Stimulated activated CD4-positive, alpha-beta T cell treated with anti-CD3 and anti-CD28 coated beads, Interleukin-1b, Interleukin-23, amount 100 ng/mL, for 4 hours (primary cell): ENCODE data around the gene CSRP2.
A peak's percentile ranks its signal among the peaks of the same experiment; 100 is the strongest.

Source experiments
- DNase-seq, 2 donors: peaks; one replicate each; pipeline ENCODE4 v3.0.0-alpha.2; 2020; ENCODE audit warnings: low read depth in 2 of 2

The CSRP2 gene

DNA sequence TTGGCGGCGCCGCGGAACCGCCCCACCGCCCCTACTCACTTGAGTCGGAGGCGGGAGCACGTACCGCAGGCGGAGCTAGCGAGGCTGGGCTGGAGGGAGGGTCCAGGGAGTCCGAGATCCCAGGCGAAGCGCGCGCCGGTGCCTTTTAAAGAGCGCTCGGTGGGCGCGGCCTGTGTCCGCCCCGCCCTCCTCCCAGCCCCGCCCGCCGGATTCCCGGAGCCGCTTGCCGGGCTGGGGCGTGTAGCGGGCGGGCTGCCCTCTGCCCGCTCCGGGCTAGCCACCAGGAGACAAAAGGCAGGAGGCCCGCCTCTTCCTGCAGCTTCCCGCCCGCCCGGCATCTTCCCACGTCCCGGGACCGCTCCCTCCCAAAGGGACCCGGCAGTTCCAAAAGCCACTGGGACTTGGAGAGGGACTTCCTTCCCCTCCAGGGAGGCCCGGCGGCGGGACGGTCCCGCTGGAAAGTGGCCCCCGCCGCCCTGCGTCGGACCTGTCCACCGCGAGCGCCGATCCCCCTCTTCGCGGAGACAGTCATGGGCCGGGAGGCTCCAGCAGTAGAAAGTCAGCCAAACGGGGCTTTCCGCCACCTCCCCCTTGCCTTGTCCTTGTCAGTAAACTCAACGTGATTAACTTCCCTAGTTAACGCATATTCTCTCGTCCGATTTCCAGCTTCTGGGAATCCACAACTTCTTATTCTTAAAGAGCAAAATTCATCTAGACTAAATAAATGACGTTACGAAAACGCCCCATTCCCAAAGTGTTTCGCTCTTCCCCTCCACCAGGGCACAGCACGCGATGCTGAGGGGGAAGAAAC, at the start of gene CSRP2:
Gene CSRP2 (minus strand): TSS at position 121 of the 811 bp plus-strand sequence. CDS start 12,759 bp downstream, outside the sequence.
- peak; percentile 37 to 60 for DNase-seq

DNA sequence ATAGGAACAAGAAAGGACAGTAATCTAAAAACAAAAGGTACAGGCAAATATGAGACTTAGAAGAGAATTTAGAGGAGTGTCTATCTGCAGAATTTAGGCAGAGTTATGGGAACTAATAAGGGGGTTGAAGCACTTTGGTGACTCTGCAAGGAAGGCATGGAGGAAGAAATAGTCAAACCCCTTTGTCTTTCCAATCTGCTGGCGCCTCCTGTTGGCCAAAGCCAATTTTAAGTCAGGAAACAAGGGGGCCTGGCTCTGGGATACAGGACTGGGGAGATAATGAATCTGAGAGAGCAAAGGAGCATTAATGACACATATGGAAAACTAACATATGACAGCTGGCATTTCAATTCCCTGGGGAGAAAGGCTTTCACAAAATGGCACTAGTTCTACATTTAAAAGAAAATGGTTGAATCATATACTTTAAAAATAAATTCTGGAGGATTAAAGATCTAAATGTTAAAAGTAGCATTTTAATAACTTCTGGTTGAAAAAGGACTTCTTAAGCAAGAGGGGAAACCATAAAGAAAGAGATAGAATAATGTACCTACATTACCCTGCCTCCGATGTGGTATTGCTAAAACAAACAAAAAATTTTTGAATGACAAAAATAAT, 48.5 kb upstream of the CSRP2 start:
- DNase-seq, result peak; percentile 4 to 11

- no peak for DNase-seq
These were observed 46.3 kb upstream of the CSRP2 start for GRCh38 chr12:76925135-76925534.

GRCh38 chr12:76922866-76923265, 44.0 kb upstream of the CSRP2 start:
- no peak for DNase-seq

DNA sequence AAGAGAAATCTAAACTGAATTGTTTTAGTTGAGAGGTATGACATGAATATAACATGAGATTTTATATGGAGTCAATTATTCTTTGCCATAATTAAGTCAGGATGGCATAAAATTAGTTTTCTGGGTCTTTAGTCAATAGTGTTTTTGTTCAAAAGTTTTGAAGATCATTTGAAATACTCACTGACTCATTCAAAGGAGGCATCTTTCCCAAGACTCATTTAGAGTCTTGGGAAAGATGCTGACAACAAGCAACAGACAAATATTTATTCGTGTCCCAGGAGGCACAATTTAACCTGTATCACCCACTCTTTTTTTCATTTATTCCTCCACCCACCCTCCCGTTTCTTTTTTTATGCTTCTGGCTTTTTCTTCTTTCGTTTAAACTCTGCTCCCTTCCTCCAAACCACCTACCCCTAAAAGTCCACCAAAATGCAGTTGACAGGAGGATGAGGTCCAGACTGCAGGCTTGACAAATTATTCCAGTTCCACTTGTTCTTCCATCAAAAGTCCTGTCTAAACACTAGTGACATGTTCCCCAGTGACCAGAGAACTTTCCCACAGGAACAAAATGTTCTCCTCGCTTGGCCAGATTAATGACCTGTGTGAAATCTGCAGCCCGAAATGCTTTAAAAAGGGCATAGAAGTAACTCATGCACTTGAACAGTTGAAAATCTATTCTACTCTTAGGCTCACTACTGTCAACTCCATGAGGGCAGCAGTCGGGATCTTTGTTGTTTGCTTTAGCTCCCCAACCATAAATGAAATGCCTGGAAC, 43.3 kb upstream of the CSRP2 start:
- no peak for DNase-seq

DNA sequence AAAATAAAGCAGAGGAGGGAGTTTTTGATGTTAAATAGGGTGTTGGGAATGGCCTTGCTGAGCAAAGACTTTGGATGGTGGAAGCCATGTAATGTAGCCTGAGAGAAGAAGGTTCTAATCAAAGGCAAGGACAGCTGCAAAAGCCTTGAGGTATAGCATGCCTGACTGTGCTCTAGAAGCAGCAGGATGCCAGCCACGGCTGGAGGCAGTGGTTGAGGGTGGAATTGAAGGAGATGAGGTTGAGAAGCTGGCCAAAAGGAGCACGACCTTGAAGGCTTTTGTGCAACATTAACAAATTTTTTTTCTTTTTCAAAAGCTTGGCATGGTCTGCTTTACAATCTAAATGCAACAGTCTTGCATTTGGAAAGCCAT, 42.3 kb upstream of the CSRP2 start:
- no peak for DNase-seq

DNA sequence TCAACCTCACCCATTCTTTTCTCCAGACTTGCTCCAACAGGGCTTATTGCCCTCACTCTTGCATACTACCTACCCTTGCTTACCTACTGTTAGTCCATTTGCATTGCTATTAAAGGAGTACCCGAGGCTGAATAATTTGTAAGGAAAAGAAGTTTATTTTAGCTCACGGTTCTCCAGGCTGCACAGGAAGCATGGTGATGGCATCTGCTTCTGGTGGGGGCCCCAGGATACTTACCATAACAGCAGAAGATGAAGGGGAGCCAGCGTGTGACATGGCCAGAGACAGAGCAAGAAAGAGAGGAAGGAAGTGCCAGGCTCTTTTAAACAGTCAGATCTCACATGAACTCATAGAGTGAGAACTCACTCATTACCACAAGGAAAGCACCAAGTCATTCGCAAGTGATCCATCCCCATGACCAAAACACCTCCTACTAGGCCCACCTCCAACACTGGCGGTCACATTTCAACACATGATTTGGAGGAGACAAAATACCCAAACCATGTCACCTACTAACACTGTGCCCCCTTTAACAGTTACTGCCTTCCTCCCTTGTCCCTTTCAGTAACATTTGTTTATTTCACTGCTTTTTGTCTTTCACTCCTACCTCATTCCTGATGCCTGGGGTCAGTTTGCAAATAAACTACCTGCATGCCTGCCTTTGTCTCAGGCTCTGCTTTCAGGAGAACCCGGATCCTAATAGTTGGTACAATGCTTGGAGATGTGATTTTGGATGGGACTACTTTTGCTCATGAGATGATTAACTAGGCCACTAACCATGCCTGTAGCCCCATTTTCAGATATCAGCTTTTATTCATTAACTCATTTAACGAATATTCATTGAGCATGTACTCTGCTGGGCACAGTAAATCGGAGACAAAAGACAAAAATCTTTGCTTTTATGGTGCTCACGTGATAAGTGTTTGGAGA, 41.6 kb upstream of the CSRP2 start:
- no peak for DNase-seq

GRCh38 chr12:76919383-76920171, 40.8 kb upstream of the CSRP2 start:
- DNase-seq, result no peak

- DNase-seq, result no peak
These were observed 37.3 kb upstream of the CSRP2 start for GRCh38 chr12:76916170-76916540.

DNA sequence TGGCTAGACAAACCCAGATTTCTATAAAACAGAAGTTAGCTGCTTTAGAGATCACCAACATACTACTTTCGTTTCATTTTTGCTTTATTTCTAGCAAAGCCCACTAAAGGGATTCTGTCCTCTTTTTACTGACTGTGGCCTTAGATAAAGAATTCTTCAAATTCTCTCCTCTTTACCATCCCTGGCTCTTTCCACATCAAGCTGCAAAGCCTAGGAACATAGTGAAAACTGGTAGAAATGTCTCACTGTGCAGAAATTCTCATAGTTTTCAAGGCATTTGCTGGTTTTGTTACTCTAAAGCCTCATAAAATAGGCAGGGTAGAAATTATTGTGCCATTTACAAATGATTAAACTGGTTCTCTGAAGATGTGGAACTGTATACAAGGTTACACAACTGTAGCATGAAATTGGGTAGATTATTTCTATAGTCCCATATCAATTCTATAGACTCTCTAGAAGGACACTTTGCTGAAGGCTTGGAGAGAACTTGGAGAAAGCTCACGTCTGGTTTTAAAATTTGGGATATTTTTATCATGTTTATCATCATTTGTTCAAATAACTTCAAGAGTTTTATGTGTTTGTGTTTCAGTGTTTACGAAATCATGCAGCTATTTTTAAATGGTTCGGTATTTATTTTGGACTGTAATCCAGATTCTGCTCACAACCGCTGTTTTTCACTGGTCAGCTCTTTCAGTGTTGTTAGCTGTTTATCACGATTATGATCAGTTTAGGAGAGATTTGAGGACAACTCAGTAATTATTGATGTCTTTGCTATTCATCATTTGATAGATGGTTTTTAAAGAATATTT, 36.7 kb upstream of the CSRP2 start:
- no peak for DNase-seq

DNA sequence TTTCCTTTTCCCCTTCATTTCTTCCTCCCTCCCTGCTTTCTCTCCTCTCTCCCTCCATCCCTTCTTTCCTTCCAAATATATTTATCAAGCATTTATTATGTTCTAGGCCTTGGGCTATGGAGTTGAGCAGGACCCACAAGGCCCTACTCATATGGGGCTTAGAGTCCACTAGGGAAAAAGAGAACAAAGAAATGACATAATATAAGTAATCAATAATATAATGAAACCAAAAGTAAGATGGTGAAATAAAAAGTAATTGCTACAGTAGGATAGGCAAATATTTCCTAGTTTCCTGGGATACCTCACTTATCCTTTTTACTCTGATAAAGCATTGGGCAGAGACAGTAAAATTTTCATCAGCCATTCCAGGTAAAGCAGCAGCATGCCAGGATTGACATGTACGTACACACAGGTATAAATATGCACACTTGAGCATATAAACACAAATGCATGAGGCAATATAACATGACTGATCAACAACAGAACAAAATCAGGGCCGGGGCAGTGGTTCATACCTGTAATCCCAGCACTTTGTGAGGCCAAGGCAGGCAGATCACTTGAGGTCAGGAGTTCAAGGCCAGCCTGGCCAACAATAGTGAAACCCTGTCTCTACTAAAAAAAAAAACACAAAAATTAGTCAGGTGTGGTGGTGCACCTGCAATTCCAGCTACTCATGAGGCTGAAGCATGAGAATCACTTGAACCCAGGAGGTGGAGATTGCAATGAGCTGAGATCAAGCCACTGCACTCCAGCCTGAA, 35.5 kb upstream of the CSRP2 start:
- DNase-seq, result no peak

GRCh38 chr12:76909290-76909689, 30.5 kb upstream of the CSRP2 start:
- no peak for DNase-seq

DNA sequence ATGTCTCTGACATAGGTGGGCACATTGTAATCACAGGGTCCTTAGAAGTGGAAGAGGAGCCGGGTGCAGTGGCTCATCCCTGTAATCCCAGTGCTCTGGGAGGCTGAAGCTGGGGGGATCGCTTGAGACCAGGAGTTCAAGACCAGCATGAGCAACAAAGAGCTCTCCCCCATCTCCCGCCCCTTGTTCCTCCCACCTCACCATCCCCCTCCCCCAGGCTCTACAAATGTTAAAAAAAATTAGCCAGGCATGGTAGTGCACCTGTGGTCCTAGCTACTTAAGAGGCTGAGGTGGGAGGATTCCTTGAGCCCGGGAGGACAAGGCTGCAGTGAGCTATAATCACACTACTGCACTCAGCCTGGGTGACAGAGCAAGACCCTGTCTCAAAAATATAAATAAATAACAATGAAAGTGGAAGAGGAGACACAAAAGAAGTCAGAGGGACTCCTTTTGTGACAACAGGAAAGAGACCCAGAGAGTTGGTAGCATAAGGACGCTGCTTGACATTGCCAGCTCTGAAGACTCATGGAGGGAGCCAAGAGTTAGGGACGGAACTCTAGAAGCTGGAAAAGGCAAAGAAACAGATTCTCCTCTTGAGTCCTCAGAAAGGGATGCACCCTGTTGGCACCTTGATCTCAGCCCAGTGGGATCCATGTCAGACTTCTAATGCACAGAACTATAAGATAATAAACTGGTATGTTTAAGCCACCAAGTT, 29.6 kb upstream of the CSRP2 start:
- DNase-seq, result no peak

- DNase-seq, result no peak
These were observed 23.0 kb upstream of the CSRP2 start for GRCh38 chr12:76901628-76902380.

DNA sequence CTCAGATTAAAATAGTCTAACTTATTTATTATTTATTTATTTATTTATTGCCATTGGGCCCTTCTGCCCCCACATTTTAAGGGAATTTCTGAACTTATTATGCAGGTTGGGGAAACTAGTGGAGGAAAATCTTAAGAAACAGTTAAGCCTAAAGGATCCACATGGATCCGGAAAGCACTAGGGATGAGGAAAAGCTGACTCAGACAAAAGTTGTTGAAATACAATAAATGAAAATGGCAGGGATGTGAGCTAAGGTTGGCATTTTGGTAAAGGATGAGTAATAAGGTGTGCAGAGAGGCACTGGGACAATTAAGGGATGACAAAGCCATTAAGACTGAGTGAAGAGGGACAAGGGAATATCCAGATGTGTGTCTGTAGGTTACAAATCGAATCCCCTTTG, 20.7 kb upstream of the CSRP2 start:
- DNase-seq, result no peak

GRCh38 chr12:76898442-76898841, 19.6 kb upstream of the CSRP2 start:
- no peak for DNase-seq

DNA sequence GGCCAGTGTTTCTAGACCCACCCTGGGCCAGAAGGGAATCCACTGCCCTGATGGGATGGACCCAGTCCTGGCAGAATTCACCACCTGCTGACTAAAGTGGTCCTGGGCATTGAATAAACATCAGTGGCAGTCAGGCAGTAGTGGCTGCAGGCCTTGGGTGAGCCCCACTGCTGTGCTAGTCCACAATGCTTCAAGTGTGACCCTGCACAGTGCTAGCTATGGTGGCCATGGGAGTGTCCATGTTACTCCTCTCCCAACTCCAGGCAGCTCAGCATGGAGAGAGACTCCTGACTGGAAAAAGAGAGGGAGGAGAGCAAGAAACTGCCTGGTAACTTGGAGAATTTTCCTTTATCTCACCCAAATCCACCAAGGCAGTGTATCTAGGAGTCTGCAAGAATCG, 17.5 kb upstream of the CSRP2 start:
- no peak for DNase-seq

DNA sequence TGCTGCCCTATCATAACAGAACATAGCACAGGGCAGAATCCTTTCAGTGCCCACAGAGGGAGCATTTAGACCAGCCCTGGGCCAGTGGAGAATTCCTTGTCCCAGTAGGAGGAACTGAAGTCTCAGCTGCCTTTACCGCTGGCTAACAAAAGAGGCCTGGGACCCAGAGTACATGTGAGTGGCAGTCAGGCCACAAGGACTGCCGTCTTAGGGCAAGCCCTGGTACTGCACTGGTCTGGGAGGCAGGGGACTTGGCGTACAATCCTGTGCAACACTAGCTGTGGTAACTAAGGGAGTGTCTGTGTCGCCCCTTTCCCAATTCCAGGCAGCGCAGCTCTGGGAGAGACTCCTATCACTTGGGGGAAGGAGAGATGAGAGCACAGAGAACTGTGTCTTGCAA, 17.0 kb upstream of the CSRP2 start:
- DNase-seq, result no peak
